Prostate gland (tissue), 2 donors: ENCODE results near the gene ZCCHC8. TPM values are rescaled to one million over a fixed set of nuclear protein-coding genes. Genes with fewer than 3 reads are reported as not detected.

Experiments used
- DNase-seq: peaks from one replicate; pipeline ENCODE4 v3.0.0-alpha.2; 2019; ENCODE audit warnings: low spot score
- H3K27ac ChIP-seq, 2 donors: fragments of 200-600 bp; sonication (generic); 2 replicates each; pipeline ENCODE4 v1.5.1; 2017 to 2019
- H3K27me3 ChIP-seq: fragments of 200-600 bp; sonication (generic); replicated peaks from 2 replicates; pipeline ENCODE4 v1.5.1; 2019; ENCODE audit not compliant: insufficient read depth
- H3K36me3 ChIP-seq, 2 donors: fragments of 200-600 bp; sonication (generic); 1 replicate in 1 of 2; 2 replicates in 1 of 2; pipeline versions ENCODE4 v1.5.1 to v1.8.1; 2017 to 2019
- H3K4me1 ChIP-seq: fragments of 200-600 bp; sonication (generic); replicated peaks from 2 replicates; pipeline ENCODE4 v1.5.1; 2019
- H3K4me3 ChIP-seq, 2 donors: fragments of 200-600 bp; sonication (generic); 2 replicates each; pipeline ENCODE4 v1.5.1; 2017 to 2019
- H3K9me3 ChIP-seq: fragments of 200-600 bp; sonication (generic); 2 replicates; pipeline ENCODE4 v1.5.1; 2017
- CTCF ChIP-seq, 4 experiments: fragments of 200-600 bp in 2 of 4; fragments of 450-650 bp in 2 of 4; sonication (generic) in 2 of 4; IDR thresholded peaks; 1 replicate in 3 of 4; 2 replicates in 1 of 4; pipeline ENCODE4 v1.5.1; 2016 to 2019; ENCODE audit warnings: antibody characterized with exemption in 4 of 4, mild to moderate bottlenecking in 2 of 4, moderate library complexity in 2 of 4
- POLR2A ChIP-seq: fragments of 450-650 bp; IDR thresholded peaks from one replicate; pipeline ENCODE4 v1.6.1; 2016; ENCODE audit warnings: antibody characterized with exemption, mild to moderate bottlenecking
- POLR2AphosphoS5 ChIP-seq: sonication (generic); formaldehyde crosslinking; IDR thresholded peaks from one replicate; pipeline ENCODE4 v1.6.1; 2017; ENCODE audit warnings: antibody characterized with exemption
- WGBS: methylation state at CpG from one replicate; pipeline ENCODE4 v1.1.5; 2018; 5-methylcytosine and 5-hydroxymethylcytosine counted together
- intact Hi-C: fragments of 100-400 bp; cut with DNase I; formaldehyde crosslinking; loops from one replicate; pipeline ENCODE4 v1.14.2; 2022
- total RNA-seq, 2 donors: library from RNA; depleted of rRNA; stranded (reverse); fragments of >200 nt; gene quantifications; one replicate each; pipeline ENCODE4 v1.1.0, GENCODE V29; 2016

Gene ZCCHC8
- 10 to 100 TPM; 17.3 to 20.1 TPM for total RNA-seq

DNA sequence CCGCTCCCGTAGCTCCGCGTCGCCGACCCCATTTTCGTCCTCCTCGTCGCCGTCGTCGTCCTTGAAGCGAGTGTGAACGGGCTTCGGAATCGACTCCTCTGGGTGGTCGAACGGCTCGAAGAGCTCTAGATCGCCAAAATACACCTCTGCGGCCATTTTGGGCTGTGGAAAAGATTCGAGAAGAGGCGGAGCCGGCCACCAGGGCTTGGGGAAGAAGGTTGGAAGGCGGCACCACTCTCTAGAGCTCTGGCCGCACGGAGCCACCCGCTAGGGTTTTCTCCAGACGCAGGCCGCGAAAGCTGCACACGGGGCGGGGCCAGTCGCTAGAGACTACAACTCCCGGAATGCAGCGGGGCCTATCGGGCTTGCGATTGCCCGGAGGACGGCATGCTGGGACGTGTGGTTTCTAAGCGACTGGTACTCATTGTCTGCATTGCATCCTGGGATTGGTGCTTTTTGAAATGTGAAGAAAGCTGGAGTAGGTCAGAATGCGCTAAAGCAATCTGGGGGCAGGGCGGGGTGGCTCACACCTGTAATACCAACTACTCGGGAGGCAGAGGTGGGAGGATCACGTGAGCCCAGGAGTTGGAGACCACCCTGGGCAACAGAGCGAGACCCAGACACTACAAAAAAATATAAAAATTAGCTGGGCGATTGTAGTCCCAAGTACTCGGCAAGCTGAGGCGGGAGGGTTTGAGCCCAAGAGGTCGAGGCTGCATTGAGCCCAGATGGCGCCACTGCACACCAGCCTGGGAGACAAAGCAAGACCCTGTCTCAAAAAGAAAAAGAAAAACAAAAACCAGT, at the start of gene ZCCHC8:
Gene ZCCHC8 (minus strand): TSS at position 248 of the 804 bp plus-strand sequence. CDS start 92 bp downstream, at position 156.
- intact Hi-C loops: loop anchor here (2.0 kb wide), 1 partner anchor 26 kb away; the partner anchor contains the start of genes KNTC1 and RSRC2
- peak; percentile 98 for DNase-seq
- peak in 2 of 4 experiments; percentile 58 to 79 for TF ChIP-seq CTCF (IDR thresholded peaks at IDR 0.05)
- TF ChIP-seq POLR2AphosphoS5: peak; percentile 99
- TF ChIP-seq POLR2A: peak; percentile 99
- H3K27me3 ChIP-seq: no peaks in the 10 kb centered on the region
- peak within 1 kb of the TSS; percentile 79 to 80 for H3K4me3 ChIP-seq
- H3K9me3 ChIP-seq: no peaks in the 10 kb centered on the region
- peaks cover 0 to 6% of the 10 kb centered on the region in 2 donors for H3K36me3 ChIP-seq
- peak within 1 kb of the TSS; percentile 98 to 99 for H3K27ac ChIP-seq
- no peaks in the 10 kb centered on the region for H3K4me1 ChIP-seq
- 4% methylated on average over 52 of the region's 52 CpGs for WGBS

- DNase-seq: no peak
These were observed 46.6 kb upstream of the ZCCHC8 start for GRCh38 chr12:122547330-122547729.

DNA sequence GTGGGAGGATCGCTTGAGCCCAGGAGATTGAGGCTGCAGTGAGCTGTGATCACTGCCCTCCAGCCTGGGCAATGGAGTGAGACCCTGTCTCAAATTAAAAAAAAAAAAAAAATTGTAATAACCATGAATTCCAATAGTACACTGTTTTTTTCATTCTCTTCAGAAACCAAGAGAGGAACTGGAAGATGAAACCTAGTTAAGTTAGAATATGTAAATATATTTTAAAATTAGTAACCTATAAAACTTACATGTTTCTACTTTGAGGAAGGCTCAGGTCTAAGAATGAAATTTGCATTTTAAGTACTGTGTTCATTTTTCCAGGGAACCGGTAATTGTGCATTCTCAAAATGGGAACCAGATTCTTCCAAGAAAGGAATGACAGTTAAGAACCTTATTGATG, 45.1 kb upstream of the ZCCHC8 start:
- Histone ChIP-seq H3K27ac (no peak overlapping the region), H3K9me3 (no peaks in the 10 kb centered on the region), H3K4me3 (no peak overlapping the region), H3K27me3 (no peaks in the 10 kb centered on the region), H3K36me3 (no peaks in the 10 kb centered on the region), H3K4me1 (no peaks in the 10 kb centered on the region)
- WGBS: 96% methylated on average over 2 of the region's 2 CpGs
- DNase-seq: no peak
- TF ChIP-seq POLR2AphosphoS5 (no peak), CTCF (IDR thresholded peaks at IDR 0.05) (no peak), POLR2A (no peak)
- intact Hi-C loops: no loop called here

More at GRCh38 chr12:122547330-122547729, 46.6 kb upstream of the ZCCHC8 start:
- no peak overlapping the region for H3K4me3 ChIP-seq
- 91% methylated on average over 5 of the region's 5 CpGs for WGBS
- no peak overlapping the region for H3K27ac ChIP-seq
- no peaks in the 10 kb centered on the region for H3K4me1 ChIP-seq
- no peaks in the 10 kb centered on the region for H3K36me3 ChIP-seq
- H3K9me3 ChIP-seq: no peaks in the 10 kb centered on the region
- TF ChIP-seq CTCF (IDR thresholded peaks at IDR 0.05) (no peak), POLR2A (no peak), POLR2AphosphoS5 (no peak)
- intact Hi-C loops: no loop called here
- no peaks in the 10 kb centered on the region for H3K27me3 ChIP-seq

- Histone ChIP-seq H3K27me3 (no peaks in the 10 kb centered on the region), H3K36me3 (no peaks in the 10 kb centered on the region), H3K4me3 (no peak overlapping the region), H3K27ac (no peak overlapping the region), H3K4me1 (no peaks in the 10 kb centered on the region), H3K9me3 (no peaks in the 10 kb centered on the region)
- WGBS: 92% methylated on average over 2 of the region's 2 CpGs
- no peak for TF ChIP-seq CTCF (IDR thresholded peaks at IDR 0.05)
- no peak for TF ChIP-seq POLR2AphosphoS5
- no peak for TF ChIP-seq POLR2A
- DNase-seq: no peak
- intact Hi-C loops: no loop called here
These were observed 43.8 kb upstream of the ZCCHC8 start for GRCh38 chr12:122544537-122544936.

DNA sequence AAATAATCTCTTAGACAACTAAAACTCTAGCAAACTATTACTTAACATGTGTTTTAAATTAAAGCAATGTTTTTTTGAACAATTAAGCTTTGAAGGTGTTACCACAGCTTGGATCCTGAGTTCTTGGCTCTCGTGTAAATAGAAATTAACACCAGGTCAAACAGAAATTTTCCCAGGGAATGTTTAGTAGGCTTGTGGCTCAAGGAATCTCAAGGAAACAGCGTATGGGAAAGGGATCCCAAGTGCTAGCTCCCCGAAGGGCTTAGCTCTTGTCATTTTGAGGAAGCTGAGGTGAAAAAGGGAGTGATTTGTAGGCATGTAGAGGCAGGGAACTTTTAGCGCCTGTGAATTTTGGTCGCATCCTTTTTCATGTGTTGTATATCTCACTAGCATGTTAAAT, 37.8 kb upstream of the ZCCHC8 start:
- no peak overlapping the region for H3K4me3 ChIP-seq
- no peak for DNase-seq
- H3K36me3 ChIP-seq: no peaks in the 10 kb centered on the region
- 91% methylated on average over 5 of the region's 5 CpGs for WGBS
- intact Hi-C loops: no loop called here
- no peaks in the 10 kb centered on the region for H3K4me1 ChIP-seq
- H3K27me3 ChIP-seq: no peaks in the 10 kb centered on the region
- H3K9me3 ChIP-seq: no peaks in the 10 kb centered on the region
- TF ChIP-seq POLR2AphosphoS5: no peak
- no peak for TF ChIP-seq CTCF (IDR thresholded peaks at IDR 0.05)
- TF ChIP-seq POLR2A: no peak
- H3K27ac ChIP-seq: no peak overlapping the region
